HG03025 (cell line): Measurements from ENCODE around the gene CLIP1.

Experiments used
- ATAC-seq: cut with Tn5 transposase; IDR thresholded peaks from one replicate; pipeline ENCODE4 v1.9.1; 2021; ENCODE audit warnings: mild to moderate bottlenecking, moderate library complexity; ENCODE audit not compliant: unreplicated experiment, low FRiP score

The CLIP1 gene

DNA sequence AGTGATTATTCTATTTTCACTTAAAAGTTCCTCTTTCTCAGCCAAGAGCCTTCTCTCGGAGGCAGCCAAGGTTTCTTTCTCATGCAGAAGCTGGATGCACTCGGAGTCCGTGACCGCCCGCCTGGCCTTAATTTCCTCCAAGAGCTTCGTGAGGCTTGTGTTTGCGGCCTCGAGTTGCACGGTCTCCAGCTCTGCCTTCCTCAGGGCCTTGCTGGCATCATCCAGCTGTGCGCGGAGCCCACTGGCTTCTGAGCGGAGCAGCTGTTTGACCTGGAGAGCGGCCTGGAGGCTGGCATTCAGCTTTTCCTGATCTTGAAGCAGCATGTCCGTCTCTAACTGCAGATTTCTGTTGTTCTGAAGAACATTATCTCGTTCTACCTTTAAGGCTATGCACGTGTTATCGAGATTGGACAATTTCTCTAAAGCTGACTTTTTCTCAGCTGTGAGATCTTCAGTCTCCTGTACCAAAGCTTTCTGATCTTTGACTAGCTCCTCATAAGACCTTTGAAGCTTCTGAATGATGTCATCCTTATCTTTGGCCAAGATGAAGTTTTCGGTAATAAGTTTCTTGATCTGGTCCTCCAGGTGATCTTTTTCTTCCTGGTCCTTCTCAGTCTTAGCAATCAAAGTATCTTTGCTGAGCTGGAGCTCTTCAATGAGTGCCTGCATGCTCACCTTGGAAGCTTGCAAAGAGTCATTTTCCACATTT, 99.0 kb downstream of the CLIP1 start:
- no peak for ATAC-seq

DNA sequence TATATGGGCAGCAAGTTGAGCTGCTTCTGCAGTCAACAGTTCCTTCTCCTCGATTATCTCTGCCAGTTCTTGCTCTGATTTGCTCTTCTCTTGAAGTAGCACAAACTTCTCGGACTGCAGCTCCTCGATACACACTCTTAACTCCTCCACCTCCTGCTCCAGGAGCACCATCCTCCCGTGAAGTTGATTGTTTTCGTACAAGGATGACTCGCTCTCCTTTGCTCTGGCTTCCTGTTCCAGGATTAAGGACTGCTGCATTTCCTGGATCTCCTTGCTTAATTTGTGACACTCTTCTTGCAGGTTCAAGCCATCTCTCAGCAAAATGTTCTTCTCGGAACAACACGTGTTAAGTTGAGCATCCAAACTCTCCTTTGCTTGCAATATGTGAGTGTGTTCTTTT, 100.0 kb downstream of the CLIP1 start:
- no peak for ATAC-seq

DNA sequence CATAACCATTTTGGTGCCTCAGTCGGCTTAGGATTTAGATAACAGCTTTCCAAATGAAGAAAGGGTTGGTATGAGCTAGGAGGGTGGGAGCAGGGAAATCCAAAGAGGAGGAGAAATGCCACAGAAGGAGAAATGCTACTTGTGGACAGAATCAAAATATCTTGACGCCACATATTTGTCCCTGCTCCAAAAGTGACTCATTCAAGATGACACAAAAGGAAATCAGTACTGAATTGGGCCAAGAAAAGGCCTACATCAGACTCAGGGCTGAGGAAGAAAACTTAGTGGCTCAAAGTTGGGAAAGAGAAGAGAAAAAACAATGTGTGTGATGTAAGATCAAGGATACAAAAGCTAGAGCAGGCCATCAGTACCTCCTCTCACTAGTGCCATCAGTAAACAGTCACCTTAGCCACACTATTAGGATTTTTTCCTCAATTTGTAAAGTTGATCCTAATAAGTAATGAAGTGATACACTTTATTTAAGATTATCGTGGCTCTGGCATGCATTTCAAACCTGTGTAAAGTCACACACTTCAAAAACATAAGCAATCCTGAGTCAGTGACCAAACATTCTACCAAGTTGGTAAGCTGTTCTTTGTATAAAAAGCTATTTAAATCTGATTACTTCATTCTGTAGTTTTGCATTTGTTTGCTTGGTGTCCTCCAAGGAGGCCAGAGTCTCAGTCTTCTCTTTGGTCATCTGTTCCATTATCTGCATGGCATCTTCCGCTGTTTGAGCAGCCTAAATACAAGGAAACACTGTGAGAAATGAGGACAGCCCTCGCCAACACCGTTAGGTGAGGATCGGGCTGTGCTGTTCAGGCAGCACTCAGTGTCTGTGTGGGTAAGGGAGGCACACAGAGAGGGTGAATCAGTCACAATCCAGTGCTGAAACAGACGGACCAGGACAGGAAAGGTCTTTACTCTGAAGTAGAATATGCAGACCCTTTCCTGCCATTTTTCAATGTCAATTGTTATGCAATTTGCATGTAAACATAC, 103.6 kb downstream of the CLIP1 start:
- ATAC-seq, result no peak

- ATAC-seq, result no peak
These were observed 109.5 kb downstream of the CLIP1 start for GRCh38 chr12:122312926-122313325.

DNA sequence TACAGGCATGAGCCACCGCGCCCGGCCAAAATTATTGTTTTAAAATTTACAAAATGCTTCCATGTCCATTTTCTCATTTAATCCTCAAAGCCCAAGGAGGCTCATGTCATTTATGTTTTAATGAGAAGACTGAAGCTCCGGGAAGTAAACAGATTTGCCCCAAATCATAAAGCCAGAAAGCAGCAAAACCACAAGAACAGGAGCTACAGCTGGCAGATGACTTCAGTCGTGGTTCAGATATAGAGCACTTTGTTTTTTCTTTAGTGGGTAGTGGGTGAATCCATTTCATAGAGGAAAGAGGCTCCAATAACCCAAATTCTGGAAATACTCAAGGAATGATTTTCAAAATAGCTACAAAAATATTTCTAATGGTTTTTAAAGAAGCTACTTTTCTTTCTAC, 110.8 kb downstream of the CLIP1 start:
- no peak for ATAC-seq

GRCh38 chr12:122310626-122311333, 111.7 kb downstream of the CLIP1 start:
- no peak for ATAC-seq

- ATAC-seq, result no peak
These were observed 112.8 kb downstream of the CLIP1 start for GRCh38 chr12:122309564-122310121.

- no peak for ATAC-seq
These were observed 113.7 kb downstream of the CLIP1 start for GRCh38 chr12:122308811-122309210.

- no peak for ATAC-seq
These were observed 116.1 kb downstream of the CLIP1 start for GRCh38 chr12:122306407-122306806.

DNA sequence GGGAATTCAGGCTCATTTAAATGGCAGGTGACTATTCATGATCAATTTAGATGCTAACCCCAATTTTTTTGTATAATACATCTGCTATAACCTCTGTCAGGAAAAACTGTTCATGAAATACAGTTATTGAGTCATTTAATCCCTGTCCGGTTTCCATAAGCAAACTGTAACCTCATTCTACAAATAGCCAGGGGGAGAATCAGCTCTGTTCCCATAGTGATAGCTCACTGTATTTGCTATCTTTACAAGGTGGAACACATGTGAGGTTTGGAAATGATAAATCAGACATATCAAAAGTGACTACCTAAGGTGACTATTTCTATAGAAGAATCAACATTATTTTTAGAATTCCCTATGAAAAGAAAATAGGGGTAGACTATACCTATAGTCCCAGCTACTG, 117.5 kb downstream of the CLIP1 start:
- ATAC-seq, result no peak

- ATAC-seq, result no peak
These were observed 119.4 kb downstream of the CLIP1 start for GRCh38 chr12:122303068-122303467.

GRCh38 chr12:122298071-122298748, 124.3 kb downstream of the CLIP1 start:
- no peak for ATAC-seq

DNA sequence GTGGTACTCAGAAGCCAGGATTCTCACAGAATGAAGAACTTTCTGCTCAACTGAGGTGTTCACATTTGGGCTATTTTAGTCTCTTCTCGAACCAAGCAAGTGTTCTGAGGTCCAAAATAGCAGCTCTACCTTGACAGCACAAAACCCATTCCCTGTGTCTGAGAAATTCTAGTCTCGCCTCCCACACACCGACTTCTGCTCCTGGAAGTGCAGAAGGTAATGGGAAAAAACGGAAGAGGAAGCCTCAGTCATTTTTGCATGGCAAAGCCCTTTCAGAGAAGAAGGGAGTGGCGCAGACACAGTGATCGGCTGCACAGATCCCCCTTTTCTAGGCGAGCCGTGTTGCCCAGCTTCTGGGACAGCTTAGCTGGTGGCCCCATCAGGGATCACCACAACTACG, 125.0 kb downstream of the CLIP1 start:
- ATAC-seq, result no peak

DNA sequence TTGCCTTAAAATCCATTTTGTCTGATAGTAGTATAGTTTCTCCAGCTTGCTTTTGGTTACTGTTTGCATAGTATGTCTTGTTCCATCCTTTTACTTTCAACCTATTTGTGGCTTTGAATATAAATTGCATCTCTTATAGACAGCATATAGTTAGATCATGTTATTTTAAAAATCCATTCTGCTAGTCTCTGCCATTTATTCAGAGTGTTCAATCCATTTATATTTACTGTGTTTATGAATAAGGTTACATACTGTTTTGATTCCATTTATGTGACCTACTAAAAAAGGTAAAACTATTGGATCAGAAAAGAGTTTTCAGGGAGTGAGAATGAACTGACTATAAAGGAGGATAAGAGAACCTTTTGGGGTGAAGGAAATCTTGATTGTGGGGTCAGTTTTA, 126.6 kb downstream of the CLIP1 start:
- no peak for ATAC-seq

GRCh38 chr12:122293081-122293480, 129.4 kb downstream of the CLIP1 start:
- no peak for ATAC-seq

DNA sequence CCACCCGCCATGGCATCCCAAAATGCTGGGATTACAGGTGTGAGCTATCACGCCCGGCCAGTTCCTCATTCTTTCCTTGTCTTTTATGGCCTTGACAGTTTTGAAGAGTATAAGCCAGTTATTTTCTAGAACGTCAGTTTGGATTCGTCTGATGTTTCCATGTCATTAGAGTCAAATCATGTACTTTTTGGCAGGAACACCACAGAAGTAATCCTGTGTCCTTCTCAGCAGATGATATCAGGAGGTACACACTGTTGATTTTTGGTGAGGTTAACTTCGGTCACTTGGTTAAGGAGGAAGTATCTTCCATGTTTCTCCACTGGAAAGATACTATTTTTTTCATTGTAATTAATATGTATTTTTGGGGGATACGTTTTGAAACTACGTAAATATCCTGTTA, 131.0 kb downstream of the CLIP1 start:
- ATAC-seq, result no peak

- no peak for ATAC-seq
These were observed 138.8 kb downstream of the CLIP1 start for GRCh38 chr12:122283680-122284079.

- no peak for ATAC-seq
These were observed 140.4 kb downstream of the CLIP1 start for GRCh38 chr12:122282061-122282460.

- ATAC-seq, result no peak
These were observed 146.2 kb downstream of the CLIP1 start for GRCh38 chr12:122276242-122276641.

DNA sequence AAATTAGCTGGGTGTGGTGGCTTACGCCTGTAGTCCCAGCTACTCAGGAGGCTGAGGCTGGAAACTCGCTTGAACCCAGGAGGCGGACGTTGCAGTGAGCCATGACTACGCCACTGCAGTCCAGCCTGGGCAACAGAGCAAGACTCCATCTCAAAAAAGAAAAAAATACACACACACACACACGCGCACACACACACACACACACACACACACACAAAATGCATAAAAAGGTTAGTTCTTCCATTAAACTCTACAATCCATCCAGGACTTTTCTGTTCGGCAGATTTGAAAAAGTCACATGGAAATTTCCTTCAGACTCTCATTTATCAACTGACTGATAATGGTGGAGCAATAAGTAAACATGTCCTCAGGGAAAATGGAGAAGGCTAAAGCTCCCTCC, 147.0 kb downstream of the CLIP1 start:
- ATAC-seq, result no peak
